Right lobe of liver (tissue), 4 donors: ENCODE results near the gene NCAM2.

ENCODE experiments used
- CTCF ChIP-seq, 4 donors: fragments of 200-600 bp in 3 of 4; fragments of 450-650 bp in 1 of 4; IDR thresholded peaks; one replicate each; pipeline versions ENCODE4 v1.5.1 to v1.8.0; 2016 to 2022; ENCODE audit warnings: antibody characterized with exemption in 4 of 4, mild to moderate bottlenecking in 2 of 4
- POLR2A ChIP-seq: fragments of 450-650 bp; IDR thresholded peaks from one replicate; pipeline ENCODE4 v1.6.1; 2017; ENCODE audit warnings: antibody characterized with exemption, mild to moderate bottlenecking
- donor health status: DM: no; HTN: no; CAD: no.
- donor health status: DM: no; HTN: no; CAD: no.
- donor health status: DM: no; HTN: yes; CAD: no.

GRCh38 chr21:21434944-21435343 is 436.7 kb downstream of the NCAM2 start:
- TF ChIP-seq CTCF (IDR thresholded peaks at IDR 0.05) (no peak), POLR2A (no peak)
